ENCODE data around the gene MCM10.
"Not testable (repeated sequence)": the region's sequence is repeated elsewhere in the genome, so short reads cannot be mapped to it uniquely, and the experiment has no call there.

The MCM10 gene
- total RNA-seq = 0.62 to 3.8 reads per million in 2 donors

GRCh38 chr10:13160934-13161856 is at the start of gene MCM10:
Gene MCM10 (plus strand): TSS chr10:13161558. CDS start chr10:13164203, 2,645 bp downstream.
- peak; percentile 89 to 99 (median 97) for DNase-seq

GRCh38 chr10:13113544-13113943 is 47.8 kb upstream of the MCM10 start:
- DNase-seq = no peak

GRCh38 chr10:13115832-13116803 is 45.2 kb upstream of the MCM10 start:
- DNase-seq = peak in 3 of 5 experiments; percentile 17 to 71 (median 52)

GRCh38 chr10:13117841-13118783 is 43.2 kb upstream of the MCM10 start:
- peak in 1 of 5 experiments; percentile 48 for DNase-seq

DNA sequence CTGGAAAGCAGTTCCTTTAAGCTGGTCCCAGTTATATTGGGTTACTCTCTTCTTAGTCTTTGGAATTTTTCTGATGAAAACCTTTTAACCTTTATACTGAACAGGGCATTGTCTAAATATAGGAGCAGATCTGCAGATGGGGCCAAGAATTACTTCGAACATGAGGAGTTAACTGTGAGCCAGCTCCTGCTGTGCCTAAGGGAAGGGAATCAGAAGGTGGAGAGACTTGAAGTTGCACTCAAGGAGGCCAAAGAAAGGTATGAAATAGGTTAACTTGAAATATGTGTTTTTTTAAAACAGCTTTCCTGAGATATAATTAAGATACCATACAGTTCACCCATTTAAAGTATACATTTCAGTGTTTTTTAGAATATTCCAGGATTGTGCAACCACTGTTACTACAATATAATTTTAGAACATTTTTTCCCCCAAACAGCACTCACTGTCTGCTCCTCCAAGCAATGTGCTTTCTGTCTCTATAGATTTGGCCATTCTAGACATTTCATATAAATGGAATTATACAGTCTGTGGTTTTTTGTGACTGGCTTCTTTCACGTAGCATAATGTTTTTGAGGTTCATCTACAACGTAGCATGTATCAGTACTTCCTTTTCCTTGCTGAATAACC is 42.5 kb upstream of the MCM10 start:
- DNase-seq = no peak

DNA sequence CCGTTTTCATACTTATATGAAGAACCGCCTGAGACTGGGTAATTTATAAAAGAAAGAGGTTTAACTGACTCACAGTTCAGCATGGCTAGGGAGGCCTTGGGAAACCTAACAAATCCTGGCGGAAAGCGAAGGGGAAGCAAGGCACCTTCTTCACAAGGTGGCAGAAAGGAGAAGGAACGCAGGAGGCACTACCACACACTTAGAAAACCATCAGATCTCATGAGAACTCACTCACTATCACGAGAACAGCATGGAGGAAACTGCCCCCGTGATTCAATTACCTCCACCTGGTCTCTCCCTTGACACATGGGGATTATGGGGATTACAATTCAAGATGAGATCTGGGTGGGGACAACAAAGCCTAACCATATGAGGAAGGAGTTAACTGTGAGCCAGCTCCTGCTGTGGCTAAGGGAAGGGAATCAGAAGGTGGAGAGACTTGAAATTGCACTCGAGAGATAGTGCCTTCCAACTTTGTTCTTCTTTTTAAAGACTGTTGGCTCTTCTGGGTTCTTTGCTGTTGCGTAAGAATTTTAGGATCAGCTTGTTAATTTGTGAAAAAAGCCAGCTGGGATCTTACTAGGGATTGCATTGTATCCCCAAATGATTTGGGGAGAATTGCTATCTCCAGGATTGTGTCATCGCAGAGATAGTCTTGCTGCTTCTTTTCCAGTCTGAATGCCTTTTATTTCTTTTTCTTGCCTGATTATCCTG is 40.4 kb upstream of the MCM10 start:
- DNase-seq = no peak

GRCh38 chr10:13121500-13121854 is 39.9 kb upstream of the MCM10 start:
- DNase-seq = no peak

GRCh38 chr10:13136651-13137050 is 24.7 kb upstream of the MCM10 start:
- no peak for DNase-seq

DNA sequence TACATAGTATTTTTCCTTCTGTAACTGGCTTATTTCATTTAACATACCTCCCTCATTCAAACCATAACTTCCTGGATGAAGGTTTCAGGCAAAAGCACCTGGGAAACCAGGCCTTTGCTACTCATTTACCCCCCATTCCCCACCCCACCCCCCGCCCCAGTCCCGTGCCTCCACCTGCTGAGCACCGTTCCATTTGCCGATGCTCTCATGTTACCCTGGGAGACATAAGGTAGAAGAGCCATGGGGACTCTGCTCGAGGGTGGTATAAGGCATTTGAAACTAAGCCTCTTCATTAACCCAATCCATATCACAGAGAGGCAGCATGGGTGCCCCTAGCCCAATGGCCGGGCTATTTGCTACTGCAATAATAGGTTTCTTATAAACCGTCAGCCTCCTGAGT is 22.2 kb upstream of the MCM10 start:
- DNase-seq = no peak

DNA sequence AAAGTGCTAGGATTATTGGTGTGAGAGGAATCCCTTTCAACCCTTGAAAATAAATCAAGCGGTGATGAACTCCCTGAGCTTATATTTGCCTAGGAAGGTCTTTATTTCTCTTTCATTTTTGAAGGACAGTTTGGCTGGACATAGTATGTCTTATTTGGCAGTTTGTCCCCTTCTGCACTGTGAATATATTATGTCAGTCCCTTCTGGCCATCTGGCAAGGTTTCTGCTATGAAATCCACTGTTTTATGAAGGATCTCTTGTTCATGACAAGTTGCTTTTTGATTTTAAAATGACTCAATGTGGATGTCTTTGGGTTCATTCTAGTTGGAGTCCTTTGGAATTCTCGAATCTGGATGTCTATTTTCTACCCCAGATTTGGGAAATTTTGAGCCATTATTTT is 21.7 kb upstream of the MCM10 start:
- no peak for DNase-seq

DNA sequence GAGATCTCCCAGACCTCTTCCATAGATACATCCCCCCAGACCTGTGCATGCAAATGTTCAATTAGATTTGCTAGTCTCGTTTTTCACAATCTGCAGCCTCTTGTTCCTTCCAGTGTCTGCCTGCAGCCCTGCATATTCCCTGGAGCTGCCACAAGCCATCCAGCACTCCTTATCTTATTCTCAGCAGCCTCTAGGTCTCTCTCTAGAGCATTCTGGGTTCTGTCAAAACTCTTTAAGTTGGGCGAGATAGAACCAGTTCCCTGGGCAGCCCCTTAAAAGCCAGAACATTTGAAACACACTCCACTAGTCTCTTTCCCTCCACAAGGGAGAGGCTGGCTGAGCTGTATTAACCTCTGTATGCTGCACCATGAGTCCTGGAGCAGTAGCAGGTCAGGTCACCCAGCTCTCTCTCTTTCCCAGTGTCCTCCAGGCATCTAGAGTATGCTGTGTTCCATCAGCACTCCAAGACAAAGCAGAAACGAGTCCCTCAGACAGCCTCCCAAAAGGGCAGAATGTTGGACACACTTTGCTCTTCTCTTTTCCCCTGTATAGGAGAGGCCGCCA is 20.6 kb upstream of the MCM10 start:
- no peak for DNase-seq

- no peak for DNase-seq
Observed at GRCh38 chr10:13143766-13144165, 17.6 kb upstream of the MCM10 start.

- no peak for DNase-seq
Observed at GRCh38 chr10:13144814-13145213, 16.5 kb upstream of the MCM10 start.

DNA sequence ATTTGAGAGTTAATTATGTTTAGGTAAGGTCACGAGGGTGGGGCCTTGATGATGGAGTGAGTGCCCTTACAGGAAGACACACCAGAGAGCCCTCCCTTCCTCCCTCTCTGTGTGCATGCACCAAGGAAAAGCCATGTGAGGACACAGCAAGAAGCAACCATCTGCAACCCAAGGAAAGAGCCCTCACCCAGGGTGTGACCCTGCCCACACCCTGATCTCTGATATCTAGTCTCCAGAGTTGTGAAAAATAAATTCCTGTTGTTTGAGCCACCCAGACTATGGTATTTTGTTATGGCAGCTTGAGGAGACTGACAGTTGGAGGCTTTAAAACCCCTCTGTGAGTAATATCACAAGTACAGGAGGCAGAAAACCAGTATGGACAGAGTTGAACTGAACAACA is 15.0 kb upstream of the MCM10 start:
- DNase-seq = no peak

GRCh38 chr10:13147161-13147560 is 14.2 kb upstream of the MCM10 start:
- no peak for DNase-seq

- no peak for DNase-seq
Observed at GRCh38 chr10:13152296-13152695, 9.1 kb upstream of the MCM10 start.

DNA sequence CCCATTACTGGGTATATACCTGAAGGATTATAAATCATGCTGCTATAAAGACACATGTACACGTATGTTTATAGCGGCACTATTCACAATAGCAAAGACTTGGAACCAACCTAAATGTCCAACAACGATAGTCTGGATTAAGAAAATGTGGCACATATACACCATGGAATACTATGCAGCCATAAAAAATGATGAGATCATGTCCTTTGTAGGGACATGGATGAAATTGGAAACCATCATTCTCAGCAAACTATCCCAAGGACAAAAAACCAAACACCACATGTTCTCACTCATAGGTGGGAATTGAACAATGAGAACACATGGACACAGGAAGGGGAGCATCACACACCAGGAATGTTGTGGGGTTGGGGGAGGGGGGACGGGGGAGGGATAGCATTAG is 5.5 kb upstream of the MCM10 start:
- not testable (repeated sequence) for DNase-seq

DNA sequence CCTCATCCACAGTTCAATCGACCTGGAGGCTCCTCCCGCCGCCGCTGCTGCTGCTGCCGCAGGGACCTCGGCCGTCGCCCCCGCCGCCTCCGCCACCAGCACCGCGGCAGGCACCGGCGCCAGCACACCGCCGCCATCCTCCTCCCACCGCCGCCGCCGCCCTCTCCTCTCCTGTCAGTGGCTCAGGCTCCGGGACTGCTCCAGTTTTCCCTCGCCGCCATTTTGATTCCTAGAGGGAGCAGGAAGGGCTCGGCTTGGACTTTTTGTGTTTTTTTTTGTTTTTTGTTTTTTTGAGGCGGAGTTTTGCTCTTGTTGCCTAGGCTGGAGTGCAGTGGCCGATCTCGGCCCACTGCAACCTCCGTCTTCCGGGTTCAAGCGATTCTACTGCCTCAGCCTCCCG is 3.0 kb upstream of the MCM10 start:
- peak in 2 of 5 experiments; percentile 13 to 34 for DNase-seq

- DNase-seq = peak in 1 of 5 experiments; percentile 46
Observed at GRCh38 chr10:13161857-13162271, 506 bp downstream of the MCM10 start.

GRCh38 chr10:13163859-13164258 is 2.5 kb downstream of the MCM10 start:
- no peak for DNase-seq

DNA sequence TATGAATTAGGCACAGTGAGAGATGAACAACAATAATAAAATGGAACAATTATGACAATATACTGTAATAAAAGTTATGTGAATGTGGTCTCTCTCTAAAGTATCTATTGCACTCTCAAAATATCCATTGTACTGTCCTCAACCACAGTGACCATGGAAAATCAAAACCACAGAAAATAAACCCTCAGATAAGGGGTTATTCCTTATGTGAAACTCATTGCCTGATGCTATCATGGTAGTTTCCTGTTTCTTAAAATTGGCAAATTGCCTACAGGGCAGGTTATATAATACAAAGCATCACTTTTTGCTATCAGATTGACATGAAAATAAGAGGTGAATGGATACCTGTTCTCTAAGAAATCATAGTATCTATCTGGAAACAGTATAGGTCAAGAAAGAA is 3.8 kb downstream of the MCM10 start:
- peak in 1 of 5 experiments; percentile 22 for DNase-seq
